GM12878 (cell line): ENCODE data around the gene DDRGK1. TPM values are rescaled to one million over a fixed set of nuclear protein-coding genes. Genes with fewer than 3 reads are reported as not detected.

Source experiments
- ASH2L ChIP-seq: fragments of 300-600, 200-600 bp; sonication (generic); IDR thresholded peaks from 2 replicates; pipeline ENCODE4 v1.6.1; 2017; ENCODE audit warnings: low read depth, mild to moderate bottlenecking, borderline replicate concordance
- CBFB ChIP-seq: IDR thresholded peaks from 2 replicates; pipeline ENCODE4 v1.6.1; 2016; ENCODE audit warnings: antibody characterized with exemption, low read depth
- EZH2 ChIP-seq: IDR thresholded peaks from 2 replicates; pipeline ENCODE4 v1.6.1; 2012; ENCODE audit warnings: low read depth, mild to moderate bottlenecking, control low read depth, inconsistent platforms, low read length, borderline replicate concordance; ENCODE audit not compliant: control insufficient read depth
- PRDM15 ChIP-seq: fragments of 450-650 bp; formaldehyde crosslinking; IDR thresholded peaks from 2 replicates; pipeline ENCODE4 v1.4.0; 2020; ENCODE audit warnings: mild to moderate bottlenecking, moderate library complexity
- SIN3A ChIP-seq: IDR thresholded peaks from 2 replicates; pipeline ENCODE4 v1.6.1; 2012; ENCODE audit warnings: low read depth, low read length, improper control_type of control experiment
- SMAD1 ChIP-seq: fragments of 450-650 bp; IDR thresholded peaks from 2 replicates; pipeline ENCODE4 v1.6.1; 2018; ENCODE audit warnings: mild to moderate bottlenecking, low read depth; ENCODE audit not compliant: partially characterized antibody
- polyA plus RNA-seq, 11 experiments: library from polyadenylated mRNA; depleted of rRNA in 4 of 11; unstranded in 6 of 11; stranded (reverse) in 5 of 11; fragments of >200 nt; fragmentation: Nextera tagmentation in 4 of 11; fragmentation: Illumina TruSeq in 1 of 11; extraction: Ambion mirVana in 4 of 11; extraction: Trizol in 1 of 11; gene quantifications; 1 replicate in 1 of 11; 2 replicates in 10 of 11; pipeline versions ENCODE4 v1.2.1 to v1.2.3, GENCODE V29; 2011 to 2016; ENCODE audit warnings: inconsistent platforms in 2 of 11, missing spikeins in 2 of 11, low read depth in 1 of 11
- total RNA-seq, 4 experiments: library from RNA; depleted of rRNA in 3 of 4; stranded (reverse); fragments of >200 nt in 3 of 4; fragmentation: Illumina TruSeq in 1 of 4; extraction: Trizol in 1 of 4; gene quantifications; 2 replicates each; pipeline versions ENCODE4 v1.2.1 to v1.2.3, GENCODE V29; 2013 to 2021
- TF ChIP-seq, protein P1 (sequence below): fragments of 450-650 bp; IDR thresholded peaks from 2 replicates; pipeline ENCODE4 v1.6.1; 2016; ENCODE audit warnings: mild to moderate bottlenecking, moderate library complexity, borderline replicate concordance
- TF ChIP-seq, protein P2 (sequence below): IDR thresholded peaks from 2 replicates; pipeline ENCODE4 v1.6.1; 2012; ENCODE audit warnings: low read depth, low read length, improper control_type of control experiment

Gene DDRGK1
- total and polyA plus RNA-seq, 10 of the 15 experiments (the other 5 are each of a cell fraction or from before 2014, with no cell fraction given), result 4.0 to 55.2 (median 39.7) TPM

GRCh38 chr20:3150908-3151307, 53.6 kb downstream of the DDRGK1 start (continued):
- TF ChIP-seq, protein P1, sequence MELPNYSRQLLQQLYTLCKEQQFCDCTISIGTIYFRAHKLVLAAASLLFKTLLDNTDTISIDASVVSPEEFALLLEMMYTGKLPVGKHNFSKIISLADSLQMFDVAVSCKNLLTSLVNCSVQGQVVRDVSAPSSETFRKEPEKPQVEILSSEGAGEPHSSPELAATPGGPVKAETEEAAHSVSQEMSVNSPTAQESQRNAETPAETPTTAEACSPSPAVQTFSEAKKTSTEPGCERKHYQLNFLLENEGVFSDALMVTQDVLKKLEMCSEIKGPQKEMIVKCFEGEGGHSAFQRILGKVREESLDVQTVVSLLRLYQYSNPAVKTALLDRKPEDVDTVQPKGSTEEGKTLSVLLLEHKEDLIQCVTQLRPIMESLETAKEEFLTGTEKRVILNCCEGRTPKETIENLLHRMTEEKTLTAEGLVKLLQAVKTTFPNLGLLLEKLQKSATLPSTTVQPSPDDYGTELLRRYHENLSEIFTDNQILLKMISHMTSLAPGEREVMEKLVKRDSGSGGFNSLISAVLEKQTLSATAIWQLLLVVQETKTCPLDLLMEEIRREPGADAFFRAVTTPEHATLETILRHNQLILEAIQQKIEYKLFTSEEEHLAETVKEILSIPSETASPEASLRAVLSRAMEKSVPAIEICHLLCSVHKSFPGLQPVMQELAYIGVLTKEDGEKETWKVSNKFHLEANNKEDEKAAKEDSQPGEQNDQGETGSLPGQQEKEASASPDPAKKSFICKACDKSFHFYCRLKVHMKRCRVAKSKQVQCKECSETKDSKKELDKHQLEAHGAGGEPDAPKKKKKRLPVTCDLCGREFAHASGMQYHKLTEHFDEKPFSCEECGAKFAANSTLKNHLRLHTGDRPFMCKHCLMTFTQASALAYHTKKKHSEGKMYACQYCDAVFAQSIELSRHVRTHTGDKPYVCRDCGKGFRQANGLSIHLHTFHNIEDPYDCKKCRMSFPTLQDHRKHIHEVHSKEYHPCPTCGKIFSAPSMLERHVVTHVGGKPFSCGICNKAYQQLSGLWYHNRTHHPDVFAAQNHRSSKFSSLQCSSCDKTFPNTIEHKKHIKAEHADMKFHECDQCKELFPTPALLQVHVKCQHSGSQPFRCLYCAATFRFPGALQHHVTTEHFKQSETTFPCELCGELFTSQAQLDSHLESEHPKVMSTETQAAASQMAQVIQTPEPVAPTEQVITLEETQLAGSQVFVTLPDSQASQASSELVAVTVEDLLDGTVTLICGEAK, result no peak
- TF ChIP-seq, protein P2, sequence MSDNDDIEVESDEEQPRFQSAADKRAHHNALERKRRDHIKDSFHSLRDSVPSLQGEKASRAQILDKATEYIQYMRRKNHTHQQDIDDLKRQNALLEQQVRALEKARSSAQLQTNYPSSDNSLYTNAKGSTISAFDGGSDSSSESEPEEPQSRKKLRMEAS, result no peak
- TF ChIP-seq CBFB, result no peak
- no peak for TF ChIP-seq EZH2
- TF ChIP-seq SMAD1, result no peak
- no peak for TF ChIP-seq SIN3A
- no peak for TF ChIP-seq PRDM15
- TF ChIP-seq ASH2L, result no peak
